GM18909 (cell line): Measurements from ENCODE around the gene ERN1.
"Not testable (repeated sequence)": the region's sequence is repeated elsewhere in the genome, so short reads cannot be mapped to it uniquely, and the experiment has no call there.

Source experiments
- ATAC-seq: cut with Tn5 transposase; IDR thresholded peaks from one replicate; pipeline ENCODE4 v1.9.1; 2021; ENCODE audit warnings: mild to moderate bottlenecking; ENCODE audit not compliant: unreplicated experiment, poor library complexity

The ERN1 gene

GRCh38 chr17:64129765-64130558 is at the start of gene ERN1:
Gene ERN1, minus strand, starts transcription at chr17:64130144. Its CDS starts 115 bp downstream, at chr17:64130029.
- peak; percentile 79 for ATAC-seq

DNA sequence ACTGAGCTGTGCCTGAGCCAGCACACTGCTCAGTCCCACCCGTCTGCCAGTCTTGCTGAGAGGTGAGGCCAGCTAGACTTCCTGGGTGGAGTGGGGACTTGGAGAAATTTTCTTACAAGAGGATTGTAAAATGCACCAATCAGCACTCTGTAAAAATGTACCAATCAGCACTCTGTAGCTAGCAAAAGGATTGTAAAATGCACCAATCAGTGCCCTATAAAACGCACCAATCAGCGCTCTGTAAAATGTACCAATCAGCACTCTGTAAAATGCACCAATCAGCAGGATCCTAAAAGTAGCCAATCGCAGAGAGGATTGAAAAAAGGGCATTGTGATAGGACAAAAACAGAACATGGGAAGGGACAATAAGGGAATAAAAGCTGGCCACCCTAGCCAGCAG is 49.1 kb upstream of the ERN1 start:
- ATAC-seq = not testable (repeated sequence)

GRCh38 chr17:64178011-64178825 is 48.3 kb upstream of the ERN1 start:
- ATAC-seq = no peak

DNA sequence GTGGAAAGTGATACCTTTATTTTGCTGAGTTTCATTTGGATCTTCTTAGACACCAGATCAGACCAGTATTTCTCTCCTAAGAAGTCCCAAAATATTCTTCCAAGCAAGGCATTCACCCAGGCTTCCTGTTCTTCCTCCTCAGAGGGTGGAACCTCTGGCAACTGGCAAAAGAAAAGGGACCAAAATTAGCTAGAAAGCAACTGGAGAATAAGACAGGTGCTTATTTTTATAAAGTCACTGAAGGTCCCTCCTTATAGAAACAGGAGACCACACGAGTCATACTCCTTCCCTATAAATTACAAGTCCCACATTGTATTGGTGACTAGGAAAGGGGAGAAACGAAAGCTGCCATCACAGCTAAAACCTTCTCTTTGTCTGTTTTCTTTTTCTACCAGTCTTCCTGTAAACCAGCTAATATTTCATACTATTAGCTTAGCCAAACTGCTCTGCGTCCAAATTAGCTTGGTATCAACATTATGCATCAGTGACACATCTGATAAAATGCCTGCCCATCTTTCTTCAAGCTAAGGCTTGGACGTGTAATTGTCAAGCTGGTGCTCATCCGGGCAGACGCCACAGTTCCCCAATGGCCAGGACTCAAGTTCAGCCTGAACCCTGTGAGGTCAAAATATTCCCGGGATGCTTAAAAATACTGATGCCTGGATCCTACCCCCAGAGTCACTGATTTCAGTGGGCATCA is 47.5 kb upstream of the ERN1 start:
- no peak for ATAC-seq

- ATAC-seq = no peak
These were observed 46.6 kb upstream of the ERN1 start for GRCh38 chr17:64176556-64176955.

- ATAC-seq = no peak
These were observed 44.9 kb upstream of the ERN1 start for GRCh38 chr17:64174686-64175456.

- no peak for ATAC-seq
These were observed 43.7 kb upstream of the ERN1 start for GRCh38 chr17:64173646-64174045.

DNA sequence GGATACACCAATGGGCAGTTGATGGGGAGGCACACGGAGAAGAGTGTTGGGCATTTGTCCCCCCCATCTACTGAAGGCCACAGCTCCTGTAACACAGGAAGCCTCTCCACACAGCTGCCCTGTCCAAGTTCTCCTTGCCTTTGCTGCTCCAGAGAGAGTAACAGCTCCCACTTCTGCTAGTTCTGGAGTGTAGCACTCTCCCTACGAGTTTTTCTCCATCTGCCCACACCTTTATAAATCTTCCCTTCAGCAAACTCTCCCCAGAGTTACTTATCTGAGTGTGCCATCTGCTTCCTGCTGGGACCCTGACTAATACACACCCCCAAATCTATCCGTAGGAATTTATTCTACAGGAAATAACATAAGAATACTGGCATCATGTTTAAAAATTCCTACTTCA is 42.6 kb upstream of the ERN1 start:
- no peak for ATAC-seq

DNA sequence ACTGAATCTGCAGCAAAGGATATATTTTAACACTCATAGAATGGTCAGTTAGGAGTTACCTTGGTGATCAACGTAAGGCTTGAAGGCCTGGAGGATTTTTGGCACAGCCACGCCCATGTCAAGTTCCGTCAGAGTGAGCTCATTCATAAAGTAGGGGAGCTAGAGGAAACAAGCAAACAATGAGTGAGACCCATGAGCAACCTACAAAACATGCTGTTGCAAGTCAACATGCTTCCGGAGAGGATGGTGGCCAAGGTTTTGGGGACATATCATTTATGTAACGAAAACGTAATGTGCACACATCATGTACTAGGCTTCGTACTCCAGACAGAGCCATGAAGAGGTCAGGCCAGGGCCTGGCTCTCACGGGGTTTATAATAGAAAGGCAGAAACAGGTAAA is 41.1 kb upstream of the ERN1 start:
- ATAC-seq = no peak

DNA sequence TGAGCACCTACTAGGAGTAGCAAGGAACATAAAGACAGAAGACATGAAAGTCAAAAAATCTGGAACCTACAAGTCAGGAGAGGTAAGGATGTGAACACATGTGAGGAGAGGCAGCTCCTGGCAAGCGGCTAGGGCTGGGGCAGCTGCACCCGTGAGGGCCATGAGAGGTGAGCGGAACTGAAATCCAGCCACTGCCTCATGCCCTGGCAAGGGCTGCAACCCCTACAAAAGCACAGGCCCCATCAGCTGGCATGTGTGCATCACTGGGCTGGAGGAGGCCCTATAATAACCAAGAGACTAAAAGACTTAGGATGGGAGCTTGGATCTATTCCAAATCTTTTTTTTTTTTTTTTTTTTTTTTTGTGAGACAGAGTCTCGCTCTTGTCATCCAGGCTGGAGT is 40.3 kb upstream of the ERN1 start:
- ATAC-seq = no peak

DNA sequence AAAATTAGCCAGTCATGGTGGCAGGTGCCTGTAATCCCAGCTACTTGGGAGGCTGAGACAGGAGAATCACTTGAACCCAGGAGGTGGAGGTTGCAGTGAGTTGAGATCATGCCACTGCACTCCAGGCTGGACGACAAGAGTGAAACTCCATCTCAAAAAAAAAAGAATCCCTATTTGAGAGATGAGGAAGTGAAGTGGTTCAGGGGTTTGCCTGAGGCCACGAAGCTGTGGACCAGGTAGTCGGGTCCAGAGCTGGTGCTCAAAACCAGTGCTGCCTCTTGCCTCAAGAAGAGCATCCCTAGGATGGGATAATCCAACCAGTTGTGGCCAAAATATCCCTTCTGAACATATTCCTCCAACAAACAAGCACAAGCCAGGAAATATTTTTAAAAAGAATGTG is 37.7 kb upstream of the ERN1 start:
- not testable (repeated sequence) for ATAC-seq

GRCh38 chr17:64166876-64167275 is 36.9 kb upstream of the ERN1 start:
- ATAC-seq = no peak

DNA sequence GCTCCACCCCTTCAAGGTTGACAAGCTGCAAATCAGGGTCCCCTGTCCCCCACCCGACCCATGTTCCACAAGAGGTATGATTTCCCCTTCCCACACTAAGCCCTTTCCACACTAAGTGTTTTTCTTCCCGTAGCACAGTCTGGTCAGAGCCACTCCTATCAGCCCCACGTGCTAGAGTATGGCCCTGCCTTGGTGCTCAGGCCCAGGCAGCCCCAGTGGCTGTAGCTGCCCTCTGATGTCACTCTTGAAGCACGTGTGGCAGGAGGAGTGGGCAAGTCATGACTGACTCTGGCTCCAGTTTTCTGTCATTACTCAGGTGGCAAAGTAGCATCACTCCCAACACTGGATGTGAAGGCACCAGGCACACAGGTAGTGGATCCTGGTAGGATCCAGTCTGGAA is 35.4 kb upstream of the ERN1 start:
- no peak for ATAC-seq

GRCh38 chr17:64164596-64165285 is 34.8 kb upstream of the ERN1 start:
- ATAC-seq = no peak

- ATAC-seq = no peak
These were observed 33.5 kb upstream of the ERN1 start for GRCh38 chr17:64163468-64163867.

DNA sequence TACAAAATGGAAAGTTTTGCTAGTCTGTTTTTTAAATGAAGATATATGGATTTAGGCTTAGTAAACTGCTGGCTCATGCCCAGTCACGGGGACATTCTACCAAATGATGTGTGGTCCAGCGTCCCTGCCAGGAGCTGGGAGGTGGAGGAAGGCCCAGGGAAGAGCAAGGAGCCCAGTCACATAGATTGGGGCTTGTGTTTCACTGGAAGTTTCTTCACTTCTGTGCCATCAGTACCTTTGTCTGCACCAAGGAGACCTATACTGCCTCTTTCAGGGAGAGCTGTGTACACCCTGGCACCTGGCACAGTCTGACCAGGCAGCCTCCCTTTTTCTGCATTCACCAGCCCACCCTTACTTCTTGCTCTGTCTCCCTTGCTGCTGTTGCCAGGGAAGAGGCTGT is 32.6 kb upstream of the ERN1 start:
- no peak for ATAC-seq

DNA sequence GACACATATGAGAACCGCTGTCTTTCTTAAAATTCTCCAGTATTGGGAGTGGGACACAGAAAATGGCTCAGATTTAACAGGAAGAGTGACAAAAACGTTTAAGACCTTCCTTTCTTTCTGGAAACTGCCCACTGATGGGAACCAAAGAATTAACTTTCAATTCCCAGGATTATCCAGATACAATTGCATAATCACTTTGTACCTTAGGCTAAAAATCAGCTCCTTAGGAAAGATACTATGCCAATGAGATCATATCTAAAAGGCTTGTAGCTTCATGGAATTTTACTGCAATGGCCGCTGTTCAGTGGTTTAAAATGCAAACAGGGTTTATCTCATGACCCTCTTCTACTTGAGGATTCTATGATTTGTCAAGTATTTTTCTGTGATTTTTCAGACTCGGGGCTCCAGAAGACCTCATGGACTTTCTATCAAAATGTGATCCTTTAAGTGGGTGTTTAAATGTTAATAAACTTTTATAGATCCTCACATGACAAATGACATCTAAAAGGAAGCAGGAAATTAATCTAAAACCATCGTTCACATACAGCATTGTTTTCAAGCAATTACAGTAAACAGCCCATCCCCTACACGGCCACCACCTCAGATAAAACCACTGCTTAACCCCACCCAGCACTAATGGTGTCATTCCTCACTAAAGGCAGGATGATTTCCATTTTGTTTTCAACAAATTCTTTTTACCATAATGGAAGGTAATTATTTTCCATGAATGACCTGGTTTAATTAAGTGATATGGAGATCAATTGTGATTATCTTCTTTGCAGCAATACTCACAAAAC is 31.6 kb upstream of the ERN1 start:
- no peak for ATAC-seq

GRCh38 chr17:64160378-64160777 is 30.4 kb upstream of the ERN1 start:
- ATAC-seq = no peak
